Neuronal stem cell (in vitro differentiated cells): ENCODE measurements around the gene SSH3.

Source experiments
- DNase-seq: peaks from one replicate; pipeline ENCODE4 v3.0.0-alpha.2; 2013; ENCODE audit warnings: low spot score
- H2AFZ ChIP-seq: one replicate; pipeline ENCODE4 v1.6.1; 2013; ENCODE audit warnings: mild to moderate bottlenecking, low read length, inconsistent platforms
- H2AK5ac ChIP-seq: 2 replicates; pipeline ENCODE4 v1.6.1; 2013; ENCODE audit warnings: low read depth, mild to moderate bottlenecking, inconsistent platforms, low read length, moderate library complexity, mixed read lengths
- H2BK120ac ChIP-seq: 2 replicates; pipeline ENCODE4 v1.6.1; 2013; ENCODE audit warnings: low read depth, mild to moderate bottlenecking, inconsistent platforms, low read length, moderate library complexity, mixed read lengths
- H2BK12ac ChIP-seq: one replicate; pipeline ENCODE4 v1.6.1; 2013; ENCODE audit warnings: low read length, inconsistent platforms
- H2BK15ac ChIP-seq: 2 replicates; pipeline ENCODE4 v1.6.1; 2013; ENCODE audit warnings: mild to moderate bottlenecking, low read length, inconsistent platforms, mixed read lengths
- H2BK5ac ChIP-seq: one replicate; pipeline ENCODE4 v1.6.1; 2013; ENCODE audit warnings: inconsistent platforms, mild to moderate bottlenecking, low read length, moderate library complexity
- H3K14ac ChIP-seq: one replicate; pipeline ENCODE4 v1.6.1; 2013; ENCODE audit warnings: low read length, inconsistent platforms
- H3K18ac ChIP-seq: 2 replicates; pipeline ENCODE4 v1.6.1; 2013; ENCODE audit warnings: low read length, inconsistent platforms
- H3K23ac ChIP-seq: 2 replicates; pipeline ENCODE4 v1.6.1; 2013; ENCODE audit warnings: low read depth, mild to moderate bottlenecking, mixed read lengths, low read length, inconsistent platforms; ENCODE audit not compliant: poor library complexity
- H3K27ac ChIP-seq: replicated peaks from 3 replicates; pipeline ENCODE4 v1.5.1; 2013; ENCODE audit warnings: low read length, inconsistent platforms
- H3K27me3 ChIP-seq, 3 experiments: 2 replicates each; pipeline ENCODE4 v1.6.1; 2013; ENCODE audit warnings: low read length in 3 of 3, mild to moderate bottlenecking in 2 of 3, inconsistent platforms in 1 of 3, low read depth in 1 of 3, mixed read lengths in 1 of 3, moderate library complexity in 1 of 3; ENCODE audit not compliant: control insufficient read depth in 3 of 3, insufficient read depth in 3 of 3
- H3K36me3 ChIP-seq, 2 donors: replicated peaks in 1 of 2; 2 replicates each; pipeline ENCODE4 v1.6.1; 2013; ENCODE audit warnings: low read length in 2 of 2; ENCODE audit not compliant: control insufficient read depth in 2 of 2, insufficient read depth in 2 of 2
- H3K4ac ChIP-seq: 2 replicates; pipeline ENCODE4 v1.6.1; 2013; ENCODE audit warnings: inconsistent platforms, mild to moderate bottlenecking, low read length, moderate library complexity
- H3K4me1 ChIP-seq, 2 donors: 1 replicate in 1 of 2; 2 replicates in 1 of 2; pipeline ENCODE4 v1.6.1; 2013; ENCODE audit warnings: low read length in 2 of 2, low read depth in 1 of 2; ENCODE audit not compliant: control insufficient read depth in 2 of 2, insufficient read depth in 1 of 2
- H3K4me2 ChIP-seq: one replicate; pipeline ENCODE4 v1.6.1; 2013; ENCODE audit warnings: mild to moderate bottlenecking, low read length, inconsistent platforms; ENCODE audit not compliant: insufficient read depth, poor library complexity, severe bottlenecking
- H3K4me3 ChIP-seq, 2 donors: 2 replicates each; pipeline ENCODE4 v1.5.1; 2013; ENCODE audit warnings: low read length in 2 of 2, mild to moderate bottlenecking in 2 of 2, inconsistent platforms in 1 of 2, moderate library complexity in 1 of 2
- H3K79me1 ChIP-seq: one replicate; pipeline ENCODE4 v1.6.1; 2013; ENCODE audit warnings: low read depth, mild to moderate bottlenecking, inconsistent platforms, low read length, moderate library complexity
- H3K9ac ChIP-seq: one replicate; pipeline ENCODE4 v1.6.1; 2013; ENCODE audit warnings: mild to moderate bottlenecking, low read depth, low read length, inconsistent platforms; ENCODE audit not compliant: poor library complexity
- H3K9me3 ChIP-seq, 2 donors: replicated peaks in 1 of 2; 2 replicates each; pipeline versions ENCODE3 to v1.6.1; 2013; ENCODE audit warnings: low read length in 2 of 2, mild to moderate bottlenecking in 2 of 2, inconsistent platforms in 1 of 2, low read depth in 1 of 2, mixed read lengths in 1 of 2, moderate library complexity in 1 of 2; ENCODE audit not compliant: control insufficient read depth in 2 of 2, insufficient read depth in 1 of 2
- H4K8ac ChIP-seq: one replicate; pipeline ENCODE4 v1.6.1; 2013; ENCODE audit warnings: low read depth, mild to moderate bottlenecking, inconsistent platforms, low read length, moderate library complexity
- H4K91ac ChIP-seq: one replicate; pipeline ENCODE4 v1.6.1; 2013; ENCODE audit warnings: low read length, low read depth, mild to moderate bottlenecking, inconsistent platforms; ENCODE audit not compliant: poor library complexity
- WGBS, 2 donors: extraction: QIAGEN DNeasy Blood & Tissue Kit; methylation state at CpG; one replicate each; pipeline ENCODE4 v1.1.7; 2013; ENCODE audit warnings: missing lambda C conversion rate in 2 of 2, mixed read lengths in 1 of 2; ENCODE audit not compliant: insufficient read length in 2 of 2, insufficient replicate concordance in 1 of 2; ENCODE audit errors: extremely low coverage in 2 of 2; 5-methylcytosine and 5-hydroxymethylcytosine counted together

SSH3 gene

GRCh38 chr11:67285541-67286498 is 17.5 kb upstream of the SSH3 start:
- no peak overlapping the region for H4K8ac ChIP-seq
- H3K14ac ChIP-seq = no peak overlapping the region
- peaks cover 51 to 73% of the 10 kb centered on the region in 2 donors for H3K36me3 ChIP-seq
- no peak overlapping the region for H2AK5ac ChIP-seq
- H3K18ac ChIP-seq = no peak overlapping the region
- no peak overlapping the region for H2BK120ac ChIP-seq
- H3K4ac ChIP-seq = no peak overlapping the region
- no peaks in the 10 kb centered on the region for H3K9me3 ChIP-seq
- no peak overlapping the region for H4K91ac ChIP-seq
- no peaks in the 10 kb centered on the region for H3K27me3 ChIP-seq
- no CpG with 5 or more reads among the region's 39 CpGs for WGBS, 2 donors
- H3K9ac ChIP-seq = peak overlapping the region; percentile 44
- H2AFZ ChIP-seq = no peak overlapping the region
- H3K4me2 ChIP-seq = no peak overlapping the region
- no peak overlapping the region for H3K27ac ChIP-seq
- DNase-seq = no peak
- no peak overlapping the region for H2BK15ac ChIP-seq
- H2BK12ac ChIP-seq = no peak overlapping the region
- no peak overlapping the region for H3K23ac ChIP-seq
- peaks cover 34% of the 10 kb centered on the region for H3K79me1 ChIP-seq
- peak overlapping the region; percentile 87 for H2BK5ac ChIP-seq
- H3K4me3 ChIP-seq = no peak overlapping the region
- peaks cover 18 to 19% of the 10 kb centered on the region in 2 donors for H3K4me1 ChIP-seq

- H3K79me1 ChIP-seq = peaks cover 36% of the 10 kb centered on the region
- H2BK5ac ChIP-seq = peak overlapping the region; percentile 87
- no peak overlapping the region for H2AFZ ChIP-seq
- H3K14ac ChIP-seq = no peak overlapping the region
- H2BK15ac ChIP-seq = no peak overlapping the region
- no peaks in the 10 kb centered on the region for H3K27me3 ChIP-seq
- H3K4me3 ChIP-seq = no peak overlapping the region
- peak overlapping the region; percentile 65 for H3K23ac ChIP-seq
- H3K9me3 ChIP-seq = no peaks in the 10 kb centered on the region
- H3K36me3 ChIP-seq = peaks cover 48 to 73% of the 10 kb centered on the region in 2 donors
- no peak overlapping the region for H4K8ac ChIP-seq
- H3K4ac ChIP-seq = no peak overlapping the region
- no peak overlapping the region for H3K4me2 ChIP-seq
- H3K27ac ChIP-seq = no peak overlapping the region
- H3K18ac ChIP-seq = no peak overlapping the region
- no CpG with 5 or more reads among the region's 8 CpGs for WGBS, 2 donors
- no peak overlapping the region for H4K91ac ChIP-seq
- no peak overlapping the region for H3K9ac ChIP-seq
- no peak overlapping the region for H2BK120ac ChIP-seq
- H2BK12ac ChIP-seq = no peak overlapping the region
- peaks cover 19 to 21% of the 10 kb centered on the region in 2 donors for H3K4me1 ChIP-seq
- H2AK5ac ChIP-seq = peak overlapping the region; percentile 20
- DNase-seq = no peak
Measured at GRCh38 chr11:67286621-67287333, 16.6 kb upstream of the SSH3 start.

- no CpG with 5 or more reads among the region's 14 CpGs for WGBS, 2 donors
- Histone ChIP-seq H3K27me3 (no peaks in the 10 kb centered on the region), H2BK120ac (peak overlapping the region; percentile 94), H2AFZ (peak overlapping the region; percentile 94), H3K4me2 (peak overlapping the region; percentile 86), H3K9me3 (no peaks in the 10 kb centered on the region), H3K4me3 (peak overlapping the region; percentile 96 to 98), H2AK5ac (peak overlapping the region; percentile 90), H2BK5ac (peak overlapping the region; percentile 95), H3K9ac (peak overlapping the region; percentile 100), H3K4me1 (peaks cover 19 to 21% of the 10 kb centered on the region in 2 donors), H3K79me1 (peaks cover 37% of the 10 kb centered on the region), H3K23ac (peak overlapping the region; percentile 99), H2BK15ac (peak overlapping the region; percentile 28), H3K4ac (no peak overlapping the region), H2BK12ac (no peak overlapping the region), H4K91ac (peak overlapping the region; percentile 22), H3K36me3 (peaks cover 47 to 73% of the 10 kb centered on the region in 2 donors), H4K8ac (no peak overlapping the region), H3K27ac (peak overlapping the region; percentile 97), H3K18ac (peak overlapping the region; percentile 100), H3K14ac (peak overlapping the region; percentile 39)
- DNase-seq = no peak
Measured at GRCh38 chr11:67287355-67288197, 15.8 kb upstream of the SSH3 start.
